OCI-LY7 (cell line): ENCODE results near the gene ERCC2.

Source experiments
- CTCF ChIP-seq: fragments of 200-600 bp; sonication (generic); conservative IDR thresholded peaks from 2 replicates; pipeline ENCODE4 v1.5.1; 2014; ENCODE audit warnings: mild to moderate bottlenecking, antibody characterized with exemption, low read length, moderate library complexity, mixed read lengths
- EZH2phosphoT487 ChIP-seq: fragments of 200-600 bp; sonication (generic); IDR thresholded peaks from 2 replicates; pipeline ENCODE4 v1.6.1; 2018; ENCODE audit warnings: low read depth, borderline replicate concordance, mild to moderate bottlenecking, mixed run types, antibody characterized with exemption, low read length, moderate library complexity, mixed read lengths

GRCh38 chr19:45305007-45305406 is 65.4 kb downstream of the ERCC2 start:
- no peak for TF ChIP-seq CTCF
- no peak for TF ChIP-seq EZH2phosphoT487
